GM10847 (cell line): ENCODE data around the gene AFAP1L1.

Source experiments
- POLR2A ChIP-seq: IDR thresholded peaks from 2 replicates; pipeline ENCODE4 v1.6.1; 2011; ENCODE audit not compliant: insufficient read length; ENCODE audit errors: extremely low read depth

AFAP1L1 gene

DNA sequence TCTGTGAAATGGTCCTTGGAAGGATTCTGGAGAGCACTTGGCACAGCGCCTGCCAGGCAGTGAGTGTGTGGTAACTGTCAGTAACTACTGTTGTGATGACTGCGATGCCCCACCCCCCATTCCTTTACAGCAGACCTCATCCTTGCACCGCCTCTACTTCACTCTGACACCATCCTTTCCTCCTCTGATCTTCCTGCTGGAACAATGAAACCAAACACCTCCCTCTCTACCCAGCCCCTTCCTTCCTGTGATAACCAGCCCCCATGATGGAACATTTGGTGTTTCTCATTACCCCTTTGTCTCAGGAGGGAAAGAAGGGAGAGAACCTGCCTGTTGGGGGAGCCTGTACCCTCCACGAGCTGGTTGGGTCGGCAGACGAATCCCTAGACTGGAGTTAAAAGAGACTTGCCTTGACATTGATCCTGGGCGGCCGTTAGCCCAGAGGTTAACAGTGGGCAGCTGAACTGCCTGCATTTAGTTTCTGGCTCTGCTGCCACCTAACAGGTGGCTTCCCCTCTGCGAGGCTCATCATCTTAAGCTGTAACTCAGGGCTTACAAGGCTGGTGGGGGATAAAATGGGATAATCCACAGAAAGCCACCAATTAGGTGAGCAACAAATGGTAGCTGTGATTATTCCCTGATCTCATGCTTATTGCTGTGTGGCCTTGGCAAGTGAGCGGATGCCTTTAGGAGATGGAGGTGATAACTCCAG lies 39.4 kb downstream of the AFAP1L1 start:
- no peak for TF ChIP-seq POLR2A

DNA sequence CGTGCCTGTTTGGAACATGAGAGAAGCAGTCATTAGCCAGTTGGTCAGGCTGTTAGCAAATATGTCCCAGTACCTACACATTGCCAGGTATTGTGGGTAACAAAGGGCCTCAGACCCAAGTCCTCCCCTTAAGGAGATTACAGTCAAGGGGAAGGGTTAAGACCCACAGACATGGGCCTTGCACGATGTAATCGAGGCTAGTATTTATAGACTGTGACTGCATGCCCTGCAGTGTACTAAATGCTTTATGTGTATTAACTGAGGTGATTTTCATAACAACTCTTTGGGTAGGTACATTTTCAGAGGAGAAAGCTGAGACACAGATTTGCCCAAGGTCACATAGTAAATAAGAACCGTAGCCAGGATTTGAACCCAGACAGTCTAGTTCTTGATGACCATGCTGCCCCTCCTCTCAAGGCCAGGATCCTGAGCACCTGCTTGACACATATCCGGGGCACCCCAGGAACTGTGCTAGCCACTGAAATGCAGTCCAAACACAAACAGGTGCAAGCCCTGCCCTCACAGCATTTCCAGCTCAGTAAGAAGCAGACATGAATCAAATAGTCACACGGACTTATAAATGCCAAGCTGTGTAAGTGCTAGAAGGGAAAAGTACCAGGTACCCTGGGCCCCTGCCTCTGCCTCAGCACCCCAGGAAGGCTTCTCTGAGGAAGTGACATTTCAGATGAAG lies 41.6 kb downstream of the AFAP1L1 start:
- TF ChIP-seq POLR2A = no peak

DNA sequence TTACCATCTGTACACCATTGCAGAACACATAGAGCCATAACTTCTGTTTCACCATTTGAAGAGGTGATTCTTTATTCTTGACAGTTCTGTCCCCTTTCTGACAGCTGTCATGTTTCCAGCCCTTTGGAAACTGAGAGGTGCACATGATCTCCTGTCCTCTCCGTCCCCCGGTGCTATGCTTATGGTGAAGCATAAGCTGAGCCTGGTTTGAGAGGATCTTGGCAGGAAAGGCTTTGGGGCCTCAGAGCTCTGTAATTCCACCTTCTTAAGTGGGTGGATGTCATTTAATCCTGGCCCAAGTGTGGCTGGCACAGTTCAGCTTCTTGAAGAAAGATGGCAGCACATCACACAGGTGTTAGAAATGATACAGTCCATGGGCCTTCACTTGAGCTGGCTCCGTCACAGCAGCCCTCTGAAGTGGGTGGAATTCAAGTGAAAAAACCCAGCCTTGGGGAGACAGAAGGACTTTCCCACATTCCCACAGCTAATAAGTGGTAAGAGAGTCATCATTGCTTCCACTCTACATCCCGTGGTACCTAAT lies 43.0 kb downstream of the AFAP1L1 start:
- no peak for TF ChIP-seq POLR2A

DNA sequence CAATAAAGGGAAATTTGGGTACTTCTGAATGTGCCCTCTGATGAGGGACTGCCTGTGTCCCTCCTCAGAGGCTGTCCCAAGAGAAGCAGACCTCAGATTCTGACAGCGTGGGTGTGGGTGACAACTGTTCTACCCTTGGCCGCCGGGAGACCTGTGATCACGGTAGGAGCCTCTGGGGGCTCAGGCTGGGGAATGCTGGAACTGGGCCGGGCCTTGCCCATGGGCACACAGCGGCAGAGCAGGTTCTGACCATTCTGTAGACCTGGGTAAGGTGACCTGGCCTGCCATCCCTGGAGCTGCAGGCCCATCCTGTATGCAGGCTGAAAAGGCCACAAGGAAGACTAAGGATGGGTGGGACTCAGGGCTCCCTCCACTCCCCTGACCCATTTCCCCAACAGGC lies 44.1 kb downstream of the AFAP1L1 start:
- no peak for TF ChIP-seq POLR2A

DNA sequence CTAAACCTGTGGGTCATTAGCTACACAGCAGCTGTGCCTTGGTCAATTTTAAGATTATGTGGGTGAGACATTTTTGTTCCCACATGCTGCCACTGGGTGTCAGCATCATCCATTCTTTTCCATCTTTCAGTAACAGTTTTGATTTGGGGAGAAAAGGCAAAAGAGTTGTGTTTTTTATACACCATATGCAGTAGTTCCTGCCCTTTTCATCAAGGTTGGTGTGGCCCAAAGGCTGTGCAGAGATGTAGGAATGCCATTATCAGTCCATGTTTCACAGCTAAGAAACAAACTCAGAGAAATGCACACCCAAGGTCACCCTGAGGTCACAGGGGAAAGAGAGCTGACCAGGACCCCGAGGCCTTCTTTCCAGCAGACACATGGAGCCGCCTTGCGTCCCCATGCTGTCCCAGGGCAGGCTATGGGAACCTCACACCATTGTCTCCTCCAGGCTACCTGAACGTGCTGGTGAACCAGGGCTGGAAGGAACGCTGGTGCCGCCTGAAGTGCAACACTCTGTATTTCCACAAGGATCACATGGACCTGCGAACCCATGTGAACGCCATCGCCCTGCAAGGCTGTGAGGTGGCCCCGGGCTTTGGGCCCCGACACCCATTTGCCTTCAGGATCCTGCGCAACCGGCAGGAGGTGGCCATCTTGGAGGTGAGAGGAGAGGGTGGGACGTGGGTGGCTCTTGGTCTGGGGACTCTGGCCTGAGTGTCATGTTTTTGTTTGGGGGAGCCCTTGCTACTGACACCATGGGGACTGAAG lies 45.8 kb downstream of the AFAP1L1 start:
- TF ChIP-seq POLR2A = no peak

DNA sequence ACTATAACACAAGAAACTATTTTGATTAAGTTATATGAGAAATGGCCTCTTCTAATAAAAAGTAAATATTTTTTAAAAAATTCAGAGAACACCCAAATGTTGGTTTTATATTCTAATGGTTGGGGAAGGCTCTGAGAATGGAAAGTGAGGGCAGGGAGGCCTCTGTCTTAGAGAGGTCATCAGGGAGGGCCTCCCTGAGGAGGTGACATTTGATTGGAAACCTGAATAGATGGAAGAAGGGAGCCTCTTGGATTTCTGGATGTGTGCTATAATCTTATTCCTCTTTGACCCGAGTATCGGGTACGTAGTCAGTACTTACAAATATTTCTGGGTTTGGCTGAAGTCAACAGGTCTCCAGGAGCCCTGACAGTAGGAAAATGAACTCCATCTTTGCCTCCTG lies 47.5 kb downstream of the AFAP1L1 start:
- no peak for TF ChIP-seq POLR2A

DNA sequence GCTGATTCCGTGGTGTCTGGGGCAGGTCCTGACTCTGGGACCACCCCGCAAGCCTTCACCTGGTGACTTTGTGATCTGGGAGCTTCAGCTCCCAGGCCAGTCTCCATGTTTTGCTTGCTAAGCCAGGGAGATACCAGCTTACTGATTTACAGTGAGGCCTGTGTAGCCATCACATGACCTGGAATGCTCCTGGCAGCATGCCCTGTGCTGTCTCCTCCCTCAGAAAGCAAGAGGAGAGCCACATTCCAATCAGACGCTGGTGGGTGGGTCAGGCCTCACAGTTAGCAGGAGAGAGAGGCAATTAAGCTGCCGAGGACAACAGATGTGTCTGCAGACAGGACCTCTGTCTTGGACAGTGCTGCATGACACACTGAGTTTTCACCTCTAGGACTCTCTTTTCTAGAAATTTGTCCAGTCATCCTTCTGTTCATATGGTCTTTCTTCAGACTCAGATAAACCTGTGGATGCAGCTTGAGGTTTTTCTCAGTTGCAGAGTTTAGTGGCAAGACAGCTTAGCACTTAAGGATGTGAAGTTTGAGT lies 49.2 kb downstream of the AFAP1L1 start:
- TF ChIP-seq POLR2A = no peak

DNA sequence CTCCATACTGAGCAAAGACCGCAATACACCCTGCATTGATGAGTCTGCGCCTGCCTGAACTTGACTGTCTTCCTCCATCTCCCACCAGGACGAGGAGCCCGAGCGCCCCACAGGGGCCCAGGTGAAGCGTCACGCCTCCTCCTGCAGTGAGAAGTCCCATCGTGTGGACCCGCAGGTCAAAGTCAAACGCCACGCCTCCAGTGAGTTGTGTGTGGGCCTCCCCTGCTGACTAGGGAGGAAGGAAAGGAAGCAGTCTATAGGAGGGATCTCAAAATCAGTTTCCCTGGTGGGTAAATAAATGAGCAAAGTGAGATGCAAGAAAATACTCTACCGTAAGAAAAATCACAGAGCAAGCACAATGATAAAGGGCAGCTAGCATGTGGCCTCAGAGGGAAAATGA lies 50.9 kb downstream of the AFAP1L1 start:
- no peak for TF ChIP-seq POLR2A

DNA sequence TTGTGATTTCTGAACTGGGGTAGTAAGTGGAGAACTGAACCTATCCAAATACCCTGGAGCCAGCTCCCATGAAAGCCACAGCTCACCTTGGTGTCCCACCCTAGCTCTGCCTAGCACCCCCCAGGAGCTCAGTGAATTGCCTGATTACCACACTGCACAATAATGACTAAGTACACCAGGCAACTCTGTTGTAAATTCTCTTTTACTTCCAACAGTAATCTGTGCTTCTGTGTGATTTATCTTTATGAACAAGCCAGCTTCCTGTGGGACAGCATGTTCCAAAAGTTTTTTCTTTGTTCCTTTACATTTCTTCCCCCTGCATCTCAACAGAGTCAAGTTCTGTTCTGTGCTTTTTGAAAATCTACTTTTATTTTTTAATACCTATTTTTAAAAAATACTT lies 51.6 kb downstream of the AFAP1L1 start:
- TF ChIP-seq POLR2A = no peak

DNA sequence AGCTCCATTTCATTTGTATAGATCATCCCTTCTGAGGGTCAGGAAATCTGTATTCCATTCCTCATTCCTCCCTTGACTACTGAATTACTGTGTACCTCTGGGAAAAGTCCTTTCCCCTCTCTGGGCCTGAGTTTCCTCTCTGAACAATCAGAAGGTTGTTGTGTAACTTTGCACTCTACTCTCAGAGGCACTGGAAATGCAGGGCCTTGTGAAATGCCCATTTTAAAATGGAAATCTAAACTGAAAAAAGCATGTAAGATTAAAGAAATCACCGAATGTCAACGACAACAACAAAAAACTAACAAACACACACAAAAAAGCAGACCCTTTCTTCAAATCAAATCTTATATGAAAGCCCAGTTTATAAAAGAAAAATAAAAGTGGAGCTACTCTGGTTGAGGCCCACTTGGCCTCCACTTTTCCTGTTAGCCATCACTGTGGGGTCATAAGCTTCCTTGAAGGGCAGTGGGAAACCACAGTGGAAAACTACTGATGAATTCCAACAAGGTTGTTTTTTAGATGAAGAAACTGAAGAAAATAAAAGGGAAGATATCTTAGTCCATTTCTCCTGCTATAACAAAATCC lies 52.1 kb downstream of the AFAP1L1 start:
- no peak for TF ChIP-seq POLR2A

DNA sequence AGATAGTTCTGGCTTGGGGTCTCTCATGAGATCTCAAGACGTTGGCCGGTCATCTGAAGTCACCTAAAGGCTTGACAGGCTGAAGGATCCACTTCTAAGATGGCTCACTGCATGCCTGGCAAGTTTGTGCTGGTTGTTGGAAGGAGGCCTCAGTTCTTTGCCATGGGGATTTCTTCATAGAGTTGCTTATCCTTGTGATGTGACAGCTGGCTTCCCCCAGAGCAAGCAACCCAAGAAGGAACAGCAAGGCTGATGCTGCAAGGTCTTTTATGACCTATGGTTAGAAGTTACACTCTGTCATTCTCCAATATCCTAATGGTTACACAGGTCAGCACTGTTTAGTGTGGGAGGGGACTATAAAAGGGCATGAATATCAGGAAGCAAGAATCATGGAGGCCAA lies 53.0 kb downstream of the AFAP1L1 start:
- TF ChIP-seq POLR2A = no peak

DNA sequence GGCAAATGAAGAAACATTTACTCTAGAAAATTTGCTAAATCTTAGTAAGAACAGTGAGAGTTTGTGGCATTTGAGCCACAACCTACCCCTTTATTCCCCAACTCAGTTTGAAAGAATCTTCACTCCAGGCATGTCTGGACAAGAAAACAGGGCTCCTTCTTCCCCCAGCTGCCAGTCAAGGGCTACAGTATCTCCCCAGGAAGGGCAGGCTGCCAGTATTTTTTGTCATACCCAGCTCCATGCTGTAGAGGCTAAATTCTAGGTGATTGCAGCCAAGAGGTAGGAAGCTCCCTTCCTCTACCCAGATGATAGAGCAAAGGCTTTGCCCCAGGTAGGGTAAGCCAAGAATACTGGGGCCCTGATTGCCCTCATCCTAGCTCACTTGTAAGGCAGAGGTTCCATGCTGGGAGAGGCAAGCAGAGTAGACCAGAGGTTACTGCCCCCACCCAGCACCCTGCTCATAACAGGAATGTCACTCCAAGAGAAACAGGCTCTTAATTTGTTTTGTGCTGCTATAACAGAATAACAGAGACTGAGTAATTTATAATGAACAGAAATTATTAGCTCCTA lies 53.6 kb downstream of the AFAP1L1 start:
- TF ChIP-seq POLR2A = no peak

DNA sequence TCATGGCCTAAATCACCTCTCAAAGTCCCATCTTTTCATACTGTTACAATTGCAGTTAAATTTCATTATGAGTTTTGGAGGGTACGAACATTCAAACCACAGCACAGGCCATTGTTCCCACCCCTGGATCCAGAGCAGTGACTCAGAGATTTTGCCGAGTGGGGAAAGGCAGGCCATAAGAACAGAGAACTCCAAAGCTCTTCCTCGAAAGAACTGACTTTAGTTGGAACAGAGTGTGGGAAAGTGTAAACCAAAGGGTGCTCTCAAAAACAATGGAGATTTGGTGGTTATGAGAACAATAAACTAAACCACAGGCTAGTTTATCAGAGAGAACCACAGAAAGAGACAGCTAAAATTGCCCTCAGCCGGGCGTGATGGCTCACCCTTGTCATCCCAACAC lies 54.2 kb downstream of the AFAP1L1 start:
- no peak for TF ChIP-seq POLR2A

DNA sequence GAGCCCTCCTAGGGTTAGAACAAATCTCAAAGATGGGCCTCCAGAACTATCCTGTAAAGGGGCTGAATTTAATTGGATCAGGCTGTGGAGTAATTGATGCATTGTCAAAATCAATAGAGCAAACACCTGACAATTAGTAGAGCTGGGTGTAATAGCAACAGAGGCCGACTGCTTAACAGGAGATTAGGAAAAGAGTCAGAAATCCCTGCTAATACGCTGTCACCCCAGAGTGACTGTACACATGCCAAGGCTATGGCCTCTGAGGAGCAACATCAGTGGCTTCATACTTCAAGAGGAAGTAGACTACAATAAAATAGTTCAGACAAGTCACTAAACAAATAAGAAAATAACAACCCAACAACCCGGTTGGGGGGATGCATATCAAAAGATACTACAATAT lies 55.0 kb downstream of the AFAP1L1 start:
- TF ChIP-seq POLR2A = no peak

DNA sequence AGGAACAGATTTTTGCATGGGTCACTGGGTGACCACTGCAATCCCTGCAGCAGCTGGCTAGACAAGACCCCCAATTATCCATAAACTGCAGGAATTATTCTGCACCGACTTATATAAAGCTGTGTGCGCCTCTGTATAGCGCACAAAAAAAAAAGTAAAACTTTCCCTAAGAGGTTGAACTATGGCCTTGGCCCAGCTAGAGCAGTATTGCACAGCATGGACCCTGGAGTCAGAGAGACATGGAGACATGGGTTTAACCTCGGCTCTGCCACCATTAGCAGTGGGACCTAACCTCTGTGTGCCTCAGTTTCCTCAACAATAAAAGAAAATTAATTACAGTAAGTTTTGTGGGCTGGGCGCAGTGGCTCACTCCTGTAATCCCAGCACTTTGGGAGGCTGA lies 56.5 kb downstream of the AFAP1L1 start:
- TF ChIP-seq POLR2A = no peak
